Central memory CD8-positive, alpha-beta T cell (primary cell): ENCODE results near the gene NGRN.

Experiments used
- ATAC-seq: fragments of 150-1000 bp; cut with Tn5 transposase; replicated peaks from 2 replicates; pipeline ENCODE4 v1.10.0; 2022; ENCODE audit warnings: mild to moderate bottlenecking, moderate FRiP score, moderate number of reproducible peaks; ENCODE audit not compliant: poor library complexity, severe bottlenecking; ENCODE audit errors: extremely low read depth
- DNase-seq, 2 donors: peaks; one replicate each; pipeline ENCODE4 v3.0.0; 2021; ENCODE audit warnings: low spot score in 2 of 2
- H3K27ac Mint-ChIP-seq: one replicate; pipeline ENCODE4 v1.8.0; 2022; ENCODE audit warnings: low read depth, mild to moderate bottlenecking, moderate library complexity, mixed read lengths
- H3K27me3 Mint-ChIP-seq: one replicate; pipeline ENCODE4 v1.8.0; 2022; ENCODE audit warnings: mixed read lengths
- H3K36me3 Mint-ChIP-seq: one replicate; pipeline ENCODE4 v1.8.0; 2022; ENCODE audit warnings: mild to moderate bottlenecking, moderate library complexity, mixed read lengths; ENCODE audit not compliant: insufficient read depth
- H3K4me1 Mint-ChIP-seq: one replicate; pipeline ENCODE4 v1.8.0; 2022; ENCODE audit warnings: mixed read lengths
- H3K4me3 Mint-ChIP-seq: one replicate; pipeline ENCODE4 v1.8.0; 2022; ENCODE audit warnings: mild to moderate bottlenecking, moderate library complexity, mixed read lengths
- H3K9me3 Mint-ChIP-seq: one replicate; pipeline ENCODE4 v1.8.0; 2022; ENCODE audit warnings: mixed read lengths

NGRN gene

DNA sequence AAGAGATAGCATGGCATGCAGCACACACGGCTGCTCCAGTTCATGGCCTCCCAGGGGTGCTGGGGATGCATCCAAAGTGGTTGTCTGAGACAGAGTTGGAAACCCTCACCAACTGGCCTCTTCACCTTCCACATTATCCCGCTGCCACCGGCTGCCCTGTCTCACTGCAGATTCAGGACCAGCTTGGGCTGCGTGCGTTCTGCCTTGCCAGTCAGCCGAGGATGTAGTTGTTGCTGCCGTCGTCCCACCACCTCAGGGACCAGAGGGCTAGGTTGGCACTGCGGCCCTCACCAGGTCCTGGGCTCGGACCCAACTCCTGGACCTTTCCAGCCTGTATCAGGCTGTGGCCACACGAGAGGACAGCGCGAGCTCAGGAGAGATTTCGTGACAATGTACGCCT, 36.5 kb upstream of the NGRN start:
- Mint-ChIP-seq H3K4me3 (peak overlapping the region; percentile 25), H3K4me1 (peaks cover 42% of the 10 kb centered on the region), H3K36me3 (peaks cover 45% of the 10 kb centered on the region), H3K9me3 (no peaks in the 10 kb centered on the region), H3K27ac (peak overlapping the region; percentile 99), H3K27me3 (no peaks in the 10 kb centered on the region)
- no peak for ATAC-seq
- no peak for DNase-seq

DNA sequence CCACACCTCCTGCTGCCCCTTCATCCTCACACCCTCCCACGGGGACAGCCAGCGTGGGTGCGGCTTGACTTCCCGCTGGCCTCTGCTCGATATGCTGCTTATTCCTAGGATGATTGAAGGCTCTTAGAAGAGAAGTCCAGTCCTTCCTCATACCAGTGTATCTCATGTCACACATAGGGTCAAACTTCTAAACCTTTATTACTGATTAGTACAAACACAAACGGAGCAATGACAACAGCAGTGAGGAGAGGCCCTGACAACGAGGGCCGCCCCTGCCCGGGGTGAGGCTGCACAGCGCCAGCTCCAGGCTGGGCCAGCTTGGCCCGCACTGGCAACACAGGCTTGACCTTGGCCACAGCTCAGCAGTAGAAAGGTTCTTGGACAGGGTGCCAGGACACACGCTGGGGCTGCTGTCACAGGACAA, 35.4 kb upstream of the NGRN start:
- H3K27me3 Mint-ChIP-seq, result no peaks in the 10 kb centered on the region
- ATAC-seq, result no peak
- H3K36me3 Mint-ChIP-seq, result peaks cover 52% of the 10 kb centered on the region
- H3K4me3 Mint-ChIP-seq, result peak overlapping the region; percentile 77
- DNase-seq, result no peak
- no peaks in the 10 kb centered on the region for H3K9me3 Mint-ChIP-seq
- H3K4me1 Mint-ChIP-seq, result peaks cover 50% of the 10 kb centered on the region
- H3K27ac Mint-ChIP-seq, result peak overlapping the region; percentile 99

DNA sequence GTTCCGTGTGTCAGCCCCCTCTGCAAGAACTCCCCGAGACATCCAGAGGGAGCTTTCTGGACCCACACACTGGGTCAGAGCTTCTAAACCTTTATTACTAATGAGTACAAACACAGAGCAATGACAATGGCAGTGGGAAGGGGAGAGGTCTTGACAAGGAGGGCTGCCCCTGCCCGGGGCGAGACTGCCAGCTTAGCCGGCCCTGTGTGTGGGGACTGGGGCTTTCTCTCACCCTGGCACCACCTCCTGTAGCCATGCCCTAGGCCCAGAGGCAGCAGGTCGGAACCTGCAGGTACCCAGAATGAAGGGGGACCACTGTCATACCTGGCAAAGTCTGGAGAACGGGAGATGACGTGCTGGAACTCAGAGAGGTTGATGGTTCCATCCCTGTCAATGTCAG, 34.9 kb upstream of the NGRN start:
- ATAC-seq (no peak), DNase-seq (no peak)
- H3K36me3 Mint-ChIP-seq, result peaks cover 53% of the 10 kb centered on the region
- H3K4me1 Mint-ChIP-seq, result peaks cover 52% of the 10 kb centered on the region
- H3K9me3 Mint-ChIP-seq, result no peaks in the 10 kb centered on the region
- H3K27me3 Mint-ChIP-seq, result no peaks in the 10 kb centered on the region
- H3K27ac Mint-ChIP-seq, result peak overlapping the region; percentile 99
- H3K4me3 Mint-ChIP-seq, result peak overlapping the region; percentile 77

DNA sequence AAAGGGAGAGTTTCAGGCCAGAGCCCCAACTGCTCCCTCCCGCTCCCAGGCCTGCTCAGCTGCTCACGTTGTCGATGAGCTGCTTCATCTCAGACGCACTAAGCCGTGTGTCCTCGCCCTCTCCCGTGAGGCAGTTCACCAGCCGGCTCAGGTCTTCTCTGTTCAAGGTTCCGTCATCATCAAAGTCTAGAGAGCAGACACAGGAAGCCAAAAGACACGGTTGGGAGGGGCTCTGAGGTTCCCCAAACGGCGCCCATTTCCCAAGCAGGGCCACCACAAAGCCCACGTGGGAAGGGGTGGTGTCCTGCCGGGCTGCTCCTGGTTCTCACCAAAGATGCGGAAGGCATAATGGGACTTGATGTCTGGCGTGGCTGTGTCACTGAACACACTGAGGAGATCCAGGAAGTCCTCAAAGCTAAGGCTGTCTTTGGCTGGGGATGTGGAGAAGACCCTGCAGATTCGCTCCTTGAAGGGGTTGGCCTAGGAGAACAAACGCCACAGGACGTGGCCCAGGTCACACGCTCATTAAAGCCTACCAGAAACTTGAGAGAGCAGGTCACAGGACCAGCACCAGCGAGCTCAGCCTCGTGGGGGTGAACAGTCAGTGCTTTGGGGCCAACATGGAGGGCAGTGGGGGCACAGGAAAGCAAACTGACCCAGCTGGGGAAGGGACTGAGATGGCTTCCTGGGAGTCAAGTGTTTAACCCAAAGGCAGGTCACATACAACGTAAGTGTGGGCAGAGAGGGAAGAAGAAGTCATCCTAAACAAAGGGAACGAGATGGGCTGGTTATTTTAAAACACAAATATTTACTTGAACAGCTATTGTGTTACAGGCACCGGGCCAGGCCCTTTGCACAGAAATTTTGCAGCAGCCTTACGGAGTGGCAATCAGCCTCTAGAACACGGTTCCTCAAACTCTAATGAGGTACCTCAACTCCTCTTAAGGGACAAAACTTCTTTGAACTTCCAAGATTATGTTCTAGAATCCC, 34.1 kb upstream of the NGRN start:
- H3K27me3 Mint-ChIP-seq, result no peaks in the 10 kb centered on the region
- H3K9me3 Mint-ChIP-seq, result no peaks in the 10 kb centered on the region
- ATAC-seq (peak; percentile 76), DNase-seq (peak; percentile 66 to 85)
- peaks cover 52% of the 10 kb centered on the region for H3K4me1 Mint-ChIP-seq
- H3K27ac Mint-ChIP-seq, result peak overlapping the region; percentile 99
- H3K36me3 Mint-ChIP-seq, result peaks cover 49% of the 10 kb centered on the region
- H3K4me3 Mint-ChIP-seq, result peak overlapping the region; percentile 77

DNA sequence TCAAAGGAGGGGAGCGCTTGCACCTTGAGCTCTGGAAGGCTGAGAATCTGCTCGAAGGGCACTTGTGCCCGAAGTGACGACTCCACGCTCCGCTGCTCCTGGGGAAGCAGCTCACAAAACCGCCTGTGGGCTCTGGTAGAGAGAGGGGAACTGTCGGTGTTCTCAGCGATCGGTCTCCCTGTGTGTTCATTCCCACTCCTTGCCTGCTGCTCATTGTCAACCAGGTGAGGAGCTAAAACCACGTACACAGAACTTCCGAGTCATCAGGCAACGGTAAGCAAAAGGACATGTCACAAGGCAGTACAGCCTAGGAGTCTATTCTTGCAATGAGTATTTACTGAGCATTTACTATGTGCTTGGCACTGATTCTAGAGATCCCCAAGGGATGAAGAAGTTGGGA, 33.3 kb upstream of the NGRN start:
- Mint-ChIP-seq H3K4me3 (peak overlapping the region; percentile 77), H3K27ac (peak overlapping the region; percentile 99), H3K27me3 (no peaks in the 10 kb centered on the region), H3K36me3 (peaks cover 47% of the 10 kb centered on the region), H3K4me1 (peaks cover 52% of the 10 kb centered on the region), H3K9me3 (no peaks in the 10 kb centered on the region)
- no peak for ATAC-seq
- DNase-seq, result no peak

DNA sequence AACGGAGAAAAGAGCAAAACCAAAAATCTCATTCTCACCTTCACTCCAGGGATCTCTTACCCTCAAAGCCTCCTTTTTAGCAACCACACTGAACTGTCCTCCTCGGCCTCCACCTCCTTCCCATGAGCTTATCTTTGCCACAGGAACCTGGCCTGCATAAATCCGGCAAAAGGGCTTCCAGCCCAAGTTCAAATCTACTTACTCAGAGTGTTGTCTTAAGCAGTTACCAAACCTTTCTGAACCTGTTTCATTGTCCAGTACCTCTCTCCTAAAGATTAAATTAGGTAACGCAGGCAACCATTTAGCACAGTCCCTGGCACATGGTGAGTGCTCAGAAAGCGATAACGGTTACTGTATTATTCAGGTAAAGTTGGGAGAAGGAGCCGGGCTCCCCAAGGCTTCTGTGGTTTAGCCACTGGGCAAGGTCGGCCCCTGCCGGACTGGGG, 32.5 kb upstream of the NGRN start:
- DNase-seq (no peak), ATAC-seq (no peak)
- no peaks in the 10 kb centered on the region for H3K9me3 Mint-ChIP-seq
- H3K36me3 Mint-ChIP-seq, result peaks cover 47% of the 10 kb centered on the region
- peak overlapping the region; percentile 77 for H3K4me3 Mint-ChIP-seq
- H3K27ac Mint-ChIP-seq, result peak overlapping the region; percentile 99
- H3K27me3 Mint-ChIP-seq, result no peaks in the 10 kb centered on the region
- H3K4me1 Mint-ChIP-seq, result peaks cover 52% of the 10 kb centered on the region

DNA sequence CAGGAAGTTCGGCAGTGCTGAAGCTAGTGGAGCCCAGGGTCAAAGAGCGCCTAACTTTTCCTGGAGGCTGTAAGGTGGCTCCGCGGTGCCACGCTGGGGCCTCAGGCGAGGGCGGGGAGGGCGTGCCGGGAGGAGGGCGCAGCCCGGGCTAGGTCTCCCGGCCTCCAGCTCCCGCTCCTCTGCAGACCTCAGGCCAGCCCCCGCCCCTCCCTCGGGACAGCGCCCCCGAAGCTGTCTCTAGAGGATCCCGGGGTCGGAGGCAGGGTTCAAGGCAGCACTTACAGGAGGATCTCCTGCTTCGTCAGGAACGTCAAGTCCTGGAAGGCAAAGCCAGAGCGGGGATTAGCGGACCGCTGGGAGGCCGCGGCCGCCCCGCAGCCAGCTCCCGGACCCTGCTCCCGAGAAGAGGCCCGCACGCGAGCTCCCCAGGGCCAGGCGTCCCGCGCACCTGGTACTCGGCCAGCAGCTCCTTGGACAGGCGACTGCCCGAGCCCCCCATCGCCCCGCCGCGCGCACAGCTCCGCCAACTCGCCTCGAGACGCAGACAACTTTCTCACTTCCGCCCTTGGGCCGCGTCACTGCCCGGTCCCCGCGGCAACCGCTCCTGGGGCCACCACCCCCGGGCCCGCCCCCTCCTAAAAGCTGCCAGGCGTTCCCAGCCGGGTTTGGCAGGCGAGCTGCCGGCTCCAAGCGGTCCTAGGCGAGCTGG, 31.9 kb upstream of the NGRN start, which contains the start of gene CIB1:
Gene CIB1 (minus strand): TSS at position 555 of the 709 bp plus-strand sequence. CDS start 56 bp downstream, at position 499.
- Mint-ChIP-seq H3K27ac (peak within 1 kb of the TSS; percentile 99), H3K27me3 (no peaks in the 10 kb centered on the region), H3K4me1 (peaks cover 52% of the 10 kb centered on the region), H3K4me3 (peak within 1 kb of the TSS; percentile 77), H3K36me3 (peaks cover 51% of the 10 kb centered on the region), H3K9me3 (no peaks in the 10 kb centered on the region)
- DNase-seq (peak; percentile 90 to 97), ATAC-seq (peak; percentile 76)

DNA sequence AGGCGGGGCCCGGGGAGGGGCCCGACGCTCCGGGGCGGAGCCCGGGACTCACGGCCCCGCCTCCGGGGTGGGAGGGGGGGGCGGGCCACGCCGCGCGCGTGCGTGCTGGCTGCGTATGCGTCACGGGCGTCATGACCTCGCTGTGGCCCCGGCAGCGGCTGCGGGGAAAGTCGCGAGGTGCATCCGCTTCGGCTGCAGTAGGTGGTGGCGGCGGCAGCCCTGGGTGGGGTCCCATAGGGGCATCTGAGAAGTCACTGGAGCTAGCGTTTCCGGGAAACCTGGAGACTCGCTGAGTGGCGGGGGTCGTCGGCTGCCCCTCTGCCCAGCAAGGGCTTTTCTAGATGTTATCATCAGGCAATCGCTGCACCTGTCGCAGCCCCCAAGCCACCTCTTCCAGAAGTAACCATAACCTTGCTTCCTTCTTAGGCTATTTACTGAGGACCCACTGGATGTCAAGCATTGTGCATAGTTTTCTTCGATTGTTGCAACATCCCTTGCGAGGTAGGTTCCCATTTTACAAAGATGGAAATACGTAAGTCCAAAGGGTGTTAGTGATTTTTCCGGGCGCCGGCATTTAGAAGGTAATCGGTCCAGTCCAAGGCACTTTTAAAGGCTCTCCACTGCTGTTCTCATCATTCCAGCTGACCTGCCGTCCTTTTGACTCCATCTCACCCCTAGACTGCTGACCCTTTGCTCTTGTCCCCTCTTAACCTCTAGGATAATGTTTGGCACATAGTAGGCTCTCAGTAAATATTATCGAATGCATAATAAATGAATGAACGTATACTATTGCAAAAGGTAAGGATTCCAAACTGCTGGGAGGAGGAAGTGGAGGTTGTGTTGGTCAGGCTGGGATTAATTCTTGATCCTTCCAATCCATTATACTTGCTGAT, 31.1 kb upstream of the NGRN start, which contains the start of gene GDPGP1:
Gene GDPGP1 (plus strand): TSS at position 114 of the 893 bp plus-strand sequence. CDS start 6,700 bp downstream, outside the sequence.
- peak; percentile 67 for ATAC-seq
- DNase-seq, result peak in 1 of 2 donors; percentile 80
- H3K36me3 Mint-ChIP-seq, result peaks cover 48% of the 10 kb centered on the region
- H3K9me3 Mint-ChIP-seq, result no peaks in the 10 kb centered on the region
- H3K27ac Mint-ChIP-seq, result peak within 1 kb of the TSS; percentile 99
- H3K27me3 Mint-ChIP-seq, result no peaks in the 10 kb centered on the region
- peak within 1 kb of the TSS; percentile 77 for H3K4me3 Mint-ChIP-seq
- H3K4me1 Mint-ChIP-seq, result peaks cover 45% of the 10 kb centered on the region

DNA sequence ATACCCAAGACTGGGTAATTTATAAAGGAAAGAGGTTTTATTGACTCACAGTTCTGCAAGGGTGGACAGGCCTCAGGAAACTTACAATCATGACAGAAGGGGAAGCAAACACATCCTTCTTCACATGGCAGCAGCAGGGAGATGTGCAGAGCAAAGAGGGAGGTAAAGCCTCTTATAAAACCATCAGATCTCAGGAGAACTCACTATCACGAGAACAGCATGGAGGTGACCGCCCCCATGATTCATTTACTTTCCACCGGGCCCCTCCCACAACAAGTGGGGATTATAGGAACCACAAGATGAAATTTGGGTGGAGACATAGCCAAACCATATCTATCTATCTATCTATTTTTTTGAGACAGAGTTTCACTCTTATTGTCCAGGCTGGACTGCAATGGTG, 26.1 kb upstream of the NGRN start:
- no peak for DNase-seq
- Mint-ChIP-seq H3K36me3 (peaks cover 15% of the 10 kb centered on the region), H3K4me1 (peaks cover 9% of the 10 kb centered on the region), H3K27ac (no peak overlapping the region), H3K27me3 (no peaks in the 10 kb centered on the region), H3K4me3 (no peak overlapping the region), H3K9me3 (no peaks in the 10 kb centered on the region)
- no peak for ATAC-seq

DNA sequence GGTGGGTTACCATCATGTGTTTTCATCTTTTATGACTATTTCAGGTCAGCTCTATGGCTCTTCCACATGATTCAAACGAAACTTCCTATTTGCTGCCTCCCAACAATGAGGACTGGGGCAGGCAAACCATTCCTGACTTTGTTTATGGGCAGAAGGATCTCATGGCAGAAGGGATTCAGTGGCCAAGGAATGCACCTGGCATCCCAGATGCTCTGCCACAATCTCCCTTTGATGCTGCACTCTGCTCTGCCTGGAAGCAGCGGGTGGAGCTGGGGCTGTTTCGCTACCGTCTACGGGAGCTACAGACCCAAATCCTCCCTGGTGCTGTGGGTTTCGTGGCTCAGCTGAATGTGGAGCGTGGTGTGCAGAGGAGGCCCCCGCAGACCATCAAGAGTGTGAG, 24.6 kb upstream of the NGRN start:
- no peaks in the 10 kb centered on the region for H3K27me3 Mint-ChIP-seq
- no peak overlapping the region for H3K27ac Mint-ChIP-seq
- DNase-seq (no peak), ATAC-seq (no peak)
- H3K4me1 Mint-ChIP-seq, result no peaks in the 10 kb centered on the region
- no peak overlapping the region for H3K4me3 Mint-ChIP-seq
- H3K9me3 Mint-ChIP-seq, result no peaks in the 10 kb centered on the region
- peaks cover 10% of the 10 kb centered on the region for H3K36me3 Mint-ChIP-seq

DNA sequence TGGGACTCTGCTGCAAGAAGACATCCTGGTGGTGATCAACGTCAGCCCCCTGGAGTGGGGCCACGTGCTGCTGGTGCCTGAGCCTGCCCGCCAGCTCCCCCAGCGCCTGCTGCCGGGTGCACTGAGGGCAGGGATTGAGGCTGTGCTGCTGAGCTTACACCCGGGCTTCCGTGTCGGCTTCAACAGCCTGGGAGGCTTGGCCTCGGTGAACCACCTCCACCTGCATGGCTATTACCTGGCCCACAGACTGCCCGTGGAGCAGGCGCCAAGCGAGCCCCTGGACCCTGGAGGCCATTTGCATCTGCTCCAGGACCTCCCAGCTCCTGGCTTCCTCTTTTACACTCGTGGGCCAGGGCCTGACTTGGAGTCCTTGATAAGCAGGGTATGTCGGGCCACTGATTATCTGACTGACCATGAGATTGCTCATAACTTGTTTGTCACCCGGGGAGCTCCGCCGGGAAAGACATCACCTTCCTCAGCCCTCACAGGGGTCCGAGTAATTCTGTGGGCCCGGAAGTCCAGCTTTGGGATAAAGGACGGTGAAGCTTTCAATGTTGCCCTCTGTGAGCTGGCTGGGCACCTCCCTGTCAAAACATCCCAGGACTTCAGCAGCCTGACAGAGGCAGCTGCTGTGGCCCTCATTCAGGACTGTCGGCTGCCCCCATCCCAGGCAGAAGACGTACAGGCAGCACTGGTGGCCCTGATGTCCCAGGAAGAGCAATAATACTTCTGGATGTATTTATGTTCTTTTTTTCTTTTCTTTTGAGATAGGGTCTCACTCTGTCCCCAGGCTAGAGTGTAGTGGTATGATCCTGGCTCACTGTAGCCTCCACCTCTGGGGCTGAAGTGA, 23.9 kb upstream of the NGRN start:
- Mint-ChIP-seq H3K36me3 (peaks cover 10% of the 10 kb centered on the region), H3K4me3 (no peak overlapping the region), H3K27me3 (no peaks in the 10 kb centered on the region), H3K27ac (no peak overlapping the region), H3K9me3 (no peaks in the 10 kb centered on the region), H3K4me1 (no peaks in the 10 kb centered on the region)
- no peak for DNase-seq
- ATAC-seq, result no peak
